ENCODE results near the gene PTPRM. TPM values are rescaled to one million over a fixed set of nuclear protein-coding genes. Genes with fewer than 3 reads are reported as not detected.
"Not testable (repeated sequence)": the region's sequence is repeated elsewhere in the genome, so short reads cannot be mapped to it uniquely, and the experiment has no call there.

PTPRM gene
- total RNA-seq, 1 experiment from 2014 or later, result 28.8 TPM

DNA sequence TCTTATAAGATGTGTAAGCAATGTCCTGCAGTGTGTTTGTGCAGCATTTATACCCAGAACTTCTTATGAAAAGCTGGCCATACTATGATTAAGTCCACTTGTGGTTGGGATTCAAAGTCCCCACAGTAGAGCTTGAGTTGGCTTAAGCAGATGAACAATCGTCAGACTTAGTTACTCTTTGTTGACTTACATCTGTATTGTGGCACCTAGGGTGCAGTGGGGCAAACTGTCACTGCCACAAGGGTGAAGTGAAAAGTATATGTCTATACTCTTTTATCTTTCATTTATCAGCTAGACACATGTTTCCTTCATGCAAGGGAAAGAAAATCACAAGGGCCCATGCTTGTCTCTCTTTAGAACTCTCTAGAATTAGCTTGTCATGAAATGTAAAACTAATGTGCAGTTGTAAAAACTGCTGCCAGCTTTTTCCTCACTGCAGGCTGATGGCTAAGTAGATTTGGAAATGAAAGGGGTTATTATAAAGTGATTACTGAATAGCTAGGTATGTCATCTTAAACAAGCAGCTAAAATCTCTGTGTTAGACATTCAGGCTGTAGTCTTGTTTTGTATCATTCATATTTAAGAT is 474.5 kb downstream of the PTPRM start:
- DNase-seq (ENCODE audit: low read depth), result no peak

GRCh38 chr18:8044004-8044403 is 476.9 kb downstream of the PTPRM start:
- DNase-seq (ENCODE audit: low read depth), result no peak

- peak; percentile 87 for DNase-seq (ENCODE audit: low read depth)
These were observed 478.2 kb downstream of the PTPRM start for GRCh38 chr18:8045160-8045883.

DNA sequence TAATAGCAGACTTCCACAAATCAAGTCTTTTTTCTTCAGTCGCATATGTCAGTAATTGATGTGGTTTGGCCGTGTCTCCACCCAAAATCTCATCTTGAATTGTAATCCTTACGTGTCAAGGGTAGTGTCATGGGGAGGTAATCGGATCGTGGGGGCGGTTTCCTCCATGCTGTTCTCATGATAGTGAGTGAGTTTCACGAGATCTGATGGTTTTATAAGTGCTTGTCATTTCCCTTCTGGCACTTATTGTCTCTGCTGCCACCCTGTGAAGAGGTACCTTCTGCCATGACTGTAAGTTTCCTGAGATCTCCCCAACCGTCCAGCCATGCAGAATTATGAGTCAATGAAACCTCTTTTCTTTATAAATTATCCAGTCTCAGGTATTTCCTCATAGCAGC is 478.8 kb downstream of the PTPRM start:
- peak; percentile 93 for DNase-seq (ENCODE audit: low read depth)

- peak; percentile 80 for DNase-seq (ENCODE audit: low read depth)
These were observed 479.3 kb downstream of the PTPRM start for GRCh38 chr18:8046441-8046840.

DNA sequence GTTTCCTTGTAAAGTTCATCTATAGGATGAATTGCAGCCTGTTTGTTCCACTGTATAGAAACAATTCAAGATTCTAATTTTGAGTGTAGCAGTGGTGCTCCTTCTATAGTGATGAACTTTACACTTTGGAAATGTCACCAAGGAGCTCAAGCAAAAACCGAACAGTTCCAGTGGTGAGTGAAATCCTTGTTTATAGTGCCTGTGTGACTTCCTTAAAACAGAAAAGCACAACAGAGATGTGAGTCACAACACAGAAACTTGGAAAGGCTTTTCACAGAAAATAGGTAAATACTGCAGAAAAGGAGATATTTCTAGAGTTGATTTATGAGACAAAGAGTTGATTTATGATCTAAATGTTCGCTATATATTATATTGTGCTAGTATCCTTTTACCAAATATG is 482.0 kb downstream of the PTPRM start:
- DNase-seq (ENCODE audit: low read depth), result no peak

DNA sequence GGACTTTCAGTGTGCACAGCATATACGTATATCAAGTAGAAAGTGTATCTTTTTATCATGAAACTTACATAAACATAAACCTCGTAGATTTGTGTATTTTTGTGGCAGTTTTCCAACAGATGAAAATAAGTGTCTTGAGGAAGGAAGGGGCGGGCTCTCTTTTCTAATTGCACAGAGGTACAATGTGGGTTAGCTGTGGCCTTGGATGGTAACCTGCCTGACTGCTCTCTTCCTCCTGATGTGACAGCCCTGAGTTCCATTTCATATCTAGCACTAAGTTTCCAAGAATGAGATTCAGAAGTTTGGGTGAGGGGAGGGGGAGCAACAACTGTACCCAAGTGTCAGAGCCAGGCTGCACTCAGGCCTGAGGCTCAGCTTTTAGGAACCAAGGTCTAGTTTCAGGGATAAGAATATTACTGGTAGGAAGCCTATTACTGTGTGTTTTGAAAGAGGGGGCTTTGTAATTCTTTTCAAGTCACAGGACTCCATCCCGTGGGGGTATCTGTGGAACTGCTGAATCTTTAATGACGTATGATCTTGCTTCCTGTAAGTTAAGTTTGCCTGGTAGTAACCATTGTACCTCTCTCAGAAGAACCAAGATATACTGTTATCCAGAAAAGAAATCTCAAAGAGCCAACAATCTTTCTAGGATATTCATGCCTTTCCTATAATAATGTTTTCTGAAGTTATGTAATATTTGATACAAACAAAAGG is 483.7 kb downstream of the PTPRM start:
- DNase-seq (ENCODE audit: low read depth), result no peak

- no peak for DNase-seq (ENCODE audit: low read depth)
These were observed 484.3 kb downstream of the PTPRM start for GRCh38 chr18:8051453-8051852.

DNA sequence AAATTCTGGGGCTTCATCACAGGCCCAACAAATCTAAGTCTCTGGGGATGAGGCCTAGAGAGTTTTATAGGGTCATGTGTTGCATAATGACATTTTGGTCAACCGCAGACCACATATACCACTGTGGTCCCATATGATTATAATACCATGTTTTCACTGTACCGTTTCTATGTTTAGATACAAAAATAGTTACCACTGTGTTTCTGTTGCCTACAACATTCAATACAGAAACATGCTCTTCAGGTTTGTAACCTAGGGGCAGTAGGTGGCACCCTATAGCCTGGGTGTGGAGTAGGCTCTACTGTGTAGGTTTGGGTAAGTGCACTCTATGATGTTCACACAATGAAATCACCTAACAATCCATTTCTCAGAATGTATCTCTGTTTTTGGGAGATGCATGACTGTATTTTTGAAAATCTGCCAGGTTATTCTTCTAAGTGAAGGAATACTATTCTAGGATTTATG is 485.2 kb downstream of the PTPRM start:
- peak; percentile 21 for DNase-seq (ENCODE audit: low read depth)

GRCh38 chr18:8056723-8057122 is 489.6 kb downstream of the PTPRM start:
- no peak for DNase-seq (ENCODE audit: low read depth)

- not testable (repeated sequence) for DNase-seq (ENCODE audit: low read depth)
These were observed 496.0 kb downstream of the PTPRM start for GRCh38 chr18:8063152-8063551.

DNA sequence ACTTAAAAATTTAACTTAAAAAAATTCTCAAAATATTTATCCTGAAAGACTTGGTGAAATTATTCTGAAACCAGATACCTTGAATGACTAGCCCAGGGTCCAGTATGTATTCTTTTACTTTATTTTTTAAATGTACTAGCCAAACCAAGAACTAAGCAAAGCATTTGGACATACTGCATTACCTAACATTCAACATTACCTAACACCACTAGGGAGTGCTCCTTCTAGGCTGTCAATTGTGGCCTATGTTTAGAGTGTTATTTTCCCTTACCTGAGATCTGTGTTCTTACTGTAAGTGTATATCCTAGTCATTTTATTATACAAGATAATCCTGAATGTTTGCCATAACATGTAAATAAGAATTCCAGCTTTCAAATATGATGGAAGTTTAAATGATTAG is 496.6 kb downstream of the PTPRM start:
- DNase-seq (ENCODE audit: low read depth), result no peak

GRCh38 chr18:8065284-8065683 is 498.2 kb downstream of the PTPRM start:
- peak; percentile 30 for DNase-seq (ENCODE audit: low read depth)

DNA sequence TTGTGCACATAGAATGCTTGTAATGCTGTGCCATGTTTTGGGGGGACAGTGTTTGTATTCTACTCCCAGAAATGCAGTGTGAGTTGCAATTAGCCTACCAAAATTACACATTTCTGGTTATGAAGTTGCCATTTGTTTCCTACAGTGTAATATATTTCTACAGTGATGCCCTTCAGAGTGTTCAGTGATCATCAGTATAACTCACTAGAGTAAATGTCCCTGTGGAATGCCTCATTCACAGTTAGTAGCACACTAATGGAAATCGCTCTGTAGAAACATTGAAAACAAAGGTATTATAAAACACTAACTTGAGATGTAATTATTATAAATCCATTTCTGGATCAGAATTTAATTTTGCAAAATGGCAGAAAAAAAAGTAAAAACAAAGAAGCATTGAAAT is 498.7 kb downstream of the PTPRM start:
- DNase-seq (ENCODE audit: low read depth), result no peak

DNA sequence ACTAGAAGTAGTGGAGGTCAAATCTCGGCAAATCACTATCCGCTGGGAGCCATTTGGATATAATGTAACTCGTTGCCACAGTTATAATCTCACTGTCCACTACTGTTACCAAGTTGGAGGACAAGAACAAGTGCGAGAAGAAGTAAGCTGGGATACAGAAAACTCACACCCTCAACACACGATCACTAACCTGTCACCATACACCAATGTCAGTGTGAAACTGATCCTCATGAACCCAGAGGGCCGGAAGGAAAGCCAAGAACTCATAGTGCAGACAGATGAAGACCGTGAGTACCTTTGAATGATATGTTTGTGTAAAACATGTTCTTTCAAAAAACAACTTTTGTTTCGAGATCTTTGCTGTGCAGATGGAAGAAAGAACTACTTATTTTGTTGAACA is 502.6 kb downstream of the PTPRM start:
- DNase-seq (ENCODE audit: low read depth), result no peak

- DNase-seq (ENCODE audit: low read depth), result no peak
These were observed 506.1 kb downstream of the PTPRM start for GRCh38 chr18:8073167-8073566.

DNA sequence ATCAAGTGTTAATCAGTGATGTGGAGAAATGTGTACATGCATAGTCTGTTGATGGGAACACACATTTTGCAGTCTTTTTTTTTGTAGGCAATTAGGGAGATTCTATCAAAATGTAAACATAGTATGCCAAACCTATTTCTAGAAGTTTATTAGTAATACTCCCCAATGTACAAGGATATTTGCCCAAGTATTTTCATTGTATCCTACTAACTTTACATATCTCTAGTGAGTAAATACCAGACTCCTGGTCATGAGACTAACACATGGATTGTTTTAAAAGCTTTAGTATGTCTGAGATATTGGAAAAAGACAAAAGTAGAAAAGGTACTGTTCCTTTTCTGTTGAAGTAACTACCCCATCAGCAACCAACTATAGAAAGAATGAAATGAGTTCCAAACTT is 513.0 kb downstream of the PTPRM start:
- no peak for DNase-seq (ENCODE audit: low read depth)

GRCh38 chr18:8081267-8081666 is 514.2 kb downstream of the PTPRM start:
- DNase-seq (ENCODE audit: low read depth), result no peak

DNA sequence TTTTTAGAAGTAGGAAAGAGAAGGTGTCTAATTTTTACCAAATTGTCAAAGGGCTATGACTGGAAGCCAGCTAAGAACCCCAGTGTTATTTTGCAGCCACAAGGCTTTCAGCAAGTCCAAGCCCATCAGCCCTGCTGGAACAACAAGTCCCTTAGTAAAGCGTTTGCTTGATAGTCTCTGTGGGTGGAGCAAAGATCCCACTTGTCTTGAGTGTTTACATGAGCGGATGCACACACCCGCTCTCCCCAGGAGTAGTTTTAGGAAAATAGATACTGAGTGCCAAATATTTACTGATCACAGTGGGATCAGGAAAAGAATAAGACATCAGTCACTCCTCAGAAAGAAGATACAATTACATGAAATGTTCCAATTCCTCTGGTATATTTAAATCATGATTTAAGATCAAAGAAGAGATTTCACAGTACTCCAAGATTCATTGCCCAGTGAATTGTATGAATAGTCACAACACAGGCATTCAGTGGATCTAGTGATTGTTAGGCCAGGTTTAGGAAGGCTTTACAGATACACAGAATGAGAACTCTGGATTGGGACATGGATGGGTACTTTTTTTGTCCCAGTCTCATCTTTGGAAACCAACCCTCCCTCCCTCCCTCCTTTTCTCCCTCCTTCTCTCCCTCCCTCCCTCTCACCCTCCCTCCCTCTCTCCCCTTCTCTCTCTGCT is 514.9 kb downstream of the PTPRM start:
- no peak for DNase-seq (ENCODE audit: low read depth)

- DNase-seq (ENCODE audit: low read depth), result peak; percentile 54
These were observed 517.0 kb downstream of the PTPRM start for GRCh38 chr18:8084160-8084559.

GRCh38 chr18:8088626-8089025 is 521.5 kb downstream of the PTPRM start:
- DNase-seq (ENCODE audit: low read depth), result no peak

DNA sequence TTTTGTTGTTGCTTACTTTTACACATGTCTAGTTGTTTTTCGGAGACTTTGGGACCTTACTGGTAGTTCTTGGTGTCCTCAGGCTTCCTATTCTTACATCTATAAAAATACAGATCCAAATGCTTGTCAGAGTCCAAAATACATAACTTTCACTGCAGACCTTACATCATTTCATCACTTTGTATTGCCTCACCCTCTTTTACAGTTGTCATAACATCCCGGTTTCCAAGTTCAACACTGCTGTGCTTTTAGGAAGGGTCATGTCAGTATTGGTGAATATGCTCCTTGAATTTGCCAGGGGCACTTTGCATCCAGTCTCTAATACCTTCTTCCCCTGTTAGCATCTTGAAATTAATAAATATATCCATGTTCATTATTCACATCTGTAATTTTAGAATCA is 523.9 kb downstream of the PTPRM start:
- no peak for DNase-seq (ENCODE audit: low read depth)

Measured in HT1080 (cell line).